ENCODE measurements around the gene AMOTL1.
"Not testable (repeated sequence)": the region's sequence is repeated elsewhere in the genome, so short reads cannot be mapped to it uniquely, and the experiment has no call there.

Gene AMOTL1

DNA sequence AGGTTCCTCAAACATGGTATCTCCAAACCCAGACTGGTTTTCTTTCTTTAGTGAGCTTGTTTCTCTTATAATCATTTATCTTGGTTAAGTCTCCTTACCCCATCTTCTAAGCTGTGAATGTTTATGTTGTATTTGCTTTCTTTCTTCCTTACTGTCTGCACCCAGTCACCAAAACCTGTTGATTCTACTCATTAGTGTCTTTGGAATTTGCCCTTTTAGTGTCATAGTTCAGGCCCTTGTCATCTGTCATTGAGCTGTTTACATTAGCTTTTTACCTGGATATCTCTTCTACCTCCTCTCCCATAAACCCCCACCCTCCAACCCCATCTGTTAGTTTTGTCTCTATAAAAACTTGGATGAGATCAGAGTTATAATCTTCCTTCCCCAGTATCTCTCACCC lies 59.9 kb downstream of the AMOTL1 start:
- DNase-seq: no peak

DNA sequence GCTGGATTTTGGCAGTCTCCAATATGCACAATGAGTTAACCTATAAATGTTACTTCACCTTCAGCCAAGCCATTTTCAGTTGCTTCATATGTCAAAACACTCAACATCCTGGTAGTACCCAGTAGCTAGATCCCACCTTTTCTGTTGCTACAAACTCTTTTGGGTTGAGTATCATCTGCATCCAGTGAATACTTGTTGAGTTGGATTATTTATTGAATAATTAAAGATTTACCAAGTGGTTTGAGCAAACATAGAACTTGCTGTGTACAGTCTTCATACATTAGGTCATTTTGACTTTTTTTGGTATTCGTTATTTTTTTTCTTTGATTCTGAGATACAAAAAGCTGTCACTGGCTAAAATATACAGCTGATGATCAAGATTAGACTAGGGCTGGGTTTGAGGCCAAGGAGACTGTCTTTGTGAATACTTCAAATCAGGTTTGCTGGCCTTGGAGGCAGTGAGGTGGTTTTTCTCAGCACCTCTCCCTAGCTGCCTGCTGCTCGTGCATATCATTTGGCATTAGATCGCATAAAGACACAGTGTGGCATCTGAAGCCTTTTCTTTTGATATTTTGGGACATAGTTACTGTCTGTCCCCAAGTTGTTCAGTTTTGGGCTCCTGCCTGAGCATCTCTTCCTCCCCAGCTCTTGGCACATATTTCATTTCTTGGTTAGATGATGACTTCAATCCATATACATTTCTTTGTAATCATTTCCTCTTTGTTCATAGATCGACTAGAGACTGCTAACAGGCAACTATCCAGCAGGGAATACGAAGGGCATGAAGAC lies 62.8 kb downstream of the AMOTL1 start:
- DNase-seq: no peak

DNA sequence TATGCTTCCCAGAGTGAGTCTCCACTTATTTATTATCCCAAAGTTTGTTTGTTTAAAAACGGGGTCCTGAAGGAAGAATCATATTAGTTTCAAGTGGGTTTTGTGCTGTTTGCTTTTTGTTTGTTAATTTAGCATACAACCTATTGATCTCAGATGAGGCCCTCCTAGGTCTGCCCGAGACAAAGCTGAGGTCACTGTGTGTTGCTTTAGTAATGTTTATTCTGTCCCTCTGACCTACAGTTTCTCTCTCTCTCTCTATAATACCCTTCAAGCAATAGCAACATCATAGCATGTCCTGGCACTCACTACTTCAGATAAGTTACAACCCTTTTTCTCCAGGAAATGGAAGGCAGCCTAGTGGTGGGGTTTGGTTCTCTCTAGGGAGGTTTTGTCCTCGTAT lies 63.4 kb downstream of the AMOTL1 start:
- DNase-seq: no peak

DNA sequence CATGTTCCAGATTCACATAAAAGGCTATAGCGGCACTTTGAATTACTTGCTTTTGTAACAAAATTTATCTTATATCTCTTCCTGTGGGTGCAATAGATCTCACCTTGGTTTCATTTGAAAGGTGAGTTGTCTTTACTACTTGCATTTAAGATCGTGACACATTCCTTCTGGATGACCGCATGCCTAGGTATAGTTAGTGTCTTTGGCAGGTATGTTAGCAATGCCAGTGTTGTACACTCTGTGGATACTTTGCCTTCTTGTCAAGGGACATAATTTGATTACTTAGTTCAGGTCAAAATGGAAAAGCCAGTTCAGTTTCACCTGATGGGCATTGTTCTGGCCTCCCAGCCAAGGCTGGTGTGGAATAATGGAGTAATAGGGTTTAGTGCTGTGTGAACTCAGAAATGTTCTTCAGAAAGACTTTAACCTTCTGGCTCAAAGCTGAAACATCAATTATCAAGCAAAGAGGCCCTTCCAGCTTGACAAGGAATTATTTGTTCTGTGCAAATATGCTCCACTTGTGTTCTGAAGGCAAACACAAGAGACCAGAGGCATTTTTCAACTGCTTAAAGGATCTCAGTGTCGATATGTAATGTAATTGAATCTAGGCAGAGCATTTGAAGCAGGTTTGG lies 64.6 kb downstream of the AMOTL1 start:
- DNase-seq: no peak

DNA sequence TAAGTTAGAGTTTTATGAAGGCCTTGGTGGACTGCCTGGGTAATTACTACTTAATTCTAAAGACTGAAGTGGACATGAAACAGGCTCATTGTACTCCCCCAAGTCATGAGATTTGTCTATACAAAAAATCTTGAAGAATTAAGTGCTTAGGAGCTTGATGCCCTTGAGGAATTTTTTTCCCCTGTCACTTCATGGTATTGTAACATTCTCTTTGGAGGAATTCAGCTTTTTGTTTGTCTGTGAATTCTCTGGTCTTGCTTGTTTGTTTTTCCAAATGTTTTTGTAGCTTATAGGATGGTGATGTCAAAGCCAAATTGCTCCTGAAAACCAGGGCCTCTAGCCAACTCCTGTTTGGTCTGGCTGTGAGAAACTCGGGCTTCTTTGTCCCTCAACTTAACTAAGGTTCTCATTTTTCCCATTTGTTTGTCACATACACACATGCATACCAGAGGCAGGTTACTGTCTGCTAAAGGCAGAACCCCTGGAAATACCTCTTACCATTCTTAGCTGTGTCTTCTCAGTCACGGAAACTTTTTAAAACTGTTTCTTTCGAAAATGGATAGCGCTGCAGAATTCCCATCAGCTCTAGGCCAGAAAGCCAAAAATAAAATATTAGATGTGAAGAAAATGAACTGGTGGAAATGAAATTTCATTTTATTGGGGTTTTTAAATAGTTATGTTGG lies 66.9 kb downstream of the AMOTL1 start:
- DNase-seq: no peak

DNA sequence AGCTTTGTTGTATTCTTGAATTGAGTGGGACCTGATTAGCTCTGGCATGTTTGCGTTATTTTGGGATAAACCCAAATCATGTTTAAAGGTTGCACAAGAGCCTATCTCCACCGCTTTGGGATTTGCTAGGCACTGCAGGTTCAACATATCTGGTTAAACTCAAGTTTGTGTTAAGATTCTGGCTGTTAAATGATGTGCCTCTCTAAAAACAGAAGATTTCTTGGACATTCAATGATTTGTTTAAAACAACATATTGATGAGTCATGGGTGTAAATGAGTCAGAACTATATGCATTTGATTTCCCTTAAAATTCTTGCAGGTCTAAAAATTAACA lies 67.4 kb downstream of the AMOTL1 start:
- no peak for DNase-seq

DNA sequence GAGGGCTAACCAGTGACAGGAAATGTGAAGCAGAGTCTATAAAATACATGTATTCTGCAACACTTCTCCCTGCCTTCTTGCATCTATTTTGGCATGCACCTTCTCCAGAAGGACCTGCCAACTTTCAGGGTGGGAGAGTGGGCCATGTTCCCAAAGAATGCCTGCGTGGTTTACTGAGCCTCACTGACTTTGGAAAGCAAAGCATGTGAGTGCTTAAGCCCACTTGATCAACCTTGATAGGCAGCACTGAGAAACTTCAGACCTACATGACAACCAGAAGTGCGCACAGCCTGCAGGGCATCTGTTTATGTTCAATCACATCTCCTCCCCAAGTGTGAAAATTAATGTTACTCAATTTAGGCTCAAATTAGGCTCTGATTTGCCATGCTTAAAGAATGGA lies 69.2 kb downstream of the AMOTL1 start:
- no peak for DNase-seq

DNA sequence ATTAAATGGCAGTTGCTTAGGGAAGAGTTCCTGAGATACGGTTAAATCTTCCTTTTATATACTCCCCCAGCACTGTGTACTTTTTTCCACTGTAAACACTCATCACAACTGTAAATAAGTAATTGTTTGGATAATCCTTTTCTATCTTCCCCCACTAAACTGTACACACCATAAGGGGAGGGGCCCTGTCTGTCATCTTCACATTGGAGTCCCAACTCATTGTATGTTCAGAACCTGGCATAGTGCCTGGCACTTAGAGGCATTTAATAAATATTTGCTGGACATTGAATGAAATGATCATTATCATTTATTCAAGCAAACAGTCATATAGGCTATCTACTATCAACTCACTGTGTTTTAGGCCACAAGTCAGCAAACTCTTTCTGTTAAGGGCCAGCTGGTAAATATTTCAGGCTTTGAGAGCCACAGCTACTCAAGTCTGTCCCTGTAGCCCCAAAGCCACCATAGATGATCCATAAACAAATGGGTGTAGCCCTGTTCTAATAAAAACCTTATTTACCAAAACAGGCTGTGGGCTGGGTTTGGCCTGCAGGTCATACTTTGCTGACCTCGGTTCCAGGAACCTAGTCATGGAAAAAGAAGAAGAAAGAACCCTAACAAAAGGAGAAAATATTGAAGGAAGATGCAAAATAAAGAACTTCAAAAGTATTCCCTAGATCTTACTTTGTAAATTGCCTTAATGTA lies 70.0 kb downstream of the AMOTL1 start:
- no peak for DNase-seq

DNA sequence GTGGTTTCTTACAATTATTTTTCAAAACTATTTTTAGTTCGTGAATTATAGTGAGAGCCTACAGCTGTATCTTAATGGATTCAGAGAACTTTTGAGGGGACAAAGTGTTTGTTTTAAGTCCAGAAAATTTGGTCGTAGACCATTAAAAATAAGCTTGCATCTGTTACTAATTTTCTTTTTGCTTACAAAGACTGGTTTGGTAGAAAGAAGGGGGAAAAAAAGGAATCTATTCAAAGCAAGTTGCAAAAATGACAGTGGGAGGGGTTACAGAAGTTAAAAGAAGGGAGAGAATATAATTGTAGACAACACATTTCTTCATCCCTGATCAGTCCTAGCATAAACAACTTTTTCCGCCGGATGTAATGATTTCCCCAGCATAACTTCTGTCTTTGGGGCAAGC lies 72.1 kb downstream of the AMOTL1 start:
- DNase-seq: no peak

DNA sequence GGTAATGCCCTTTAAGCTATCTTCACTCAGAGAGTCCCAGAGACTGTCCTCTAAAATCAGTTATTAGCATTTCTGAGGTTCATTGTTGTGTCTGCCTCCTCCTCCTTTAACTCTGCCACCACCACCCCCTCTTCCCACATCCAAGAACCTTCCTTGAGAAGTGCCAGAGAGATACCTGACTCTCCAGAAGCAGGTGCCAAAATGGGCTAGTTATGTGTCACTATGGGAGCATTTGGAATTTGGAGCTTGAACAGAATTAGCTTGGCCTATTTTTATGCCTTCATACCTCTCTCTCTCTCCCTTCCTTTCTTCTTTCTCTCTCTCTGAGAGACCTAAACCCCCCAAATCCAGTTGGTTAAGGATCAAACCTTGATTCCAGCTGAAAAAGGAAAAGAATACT lies 75.9 kb downstream of the AMOTL1 start:
- DNase-seq: no peak

DNA sequence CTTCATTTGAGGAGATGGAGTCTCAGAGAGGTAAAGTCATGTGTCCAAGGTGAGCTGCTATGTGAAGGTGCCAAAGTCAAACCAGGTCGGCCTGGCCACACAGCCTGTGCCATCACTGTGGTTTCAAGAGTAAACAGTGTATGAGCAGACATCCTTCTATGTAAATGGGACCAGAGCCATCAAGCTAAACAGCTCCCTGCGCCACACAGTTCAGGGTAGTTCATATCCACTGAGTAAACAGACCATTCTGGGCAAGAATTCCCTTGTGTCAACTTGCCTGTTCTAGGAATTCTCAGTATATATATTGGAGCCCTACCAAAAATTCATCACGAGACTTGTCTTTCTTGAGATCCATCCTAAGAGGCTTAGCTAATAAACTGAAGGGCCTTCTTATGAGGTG lies 77.5 kb downstream of the AMOTL1 start:
- DNase-seq: no peak

DNA sequence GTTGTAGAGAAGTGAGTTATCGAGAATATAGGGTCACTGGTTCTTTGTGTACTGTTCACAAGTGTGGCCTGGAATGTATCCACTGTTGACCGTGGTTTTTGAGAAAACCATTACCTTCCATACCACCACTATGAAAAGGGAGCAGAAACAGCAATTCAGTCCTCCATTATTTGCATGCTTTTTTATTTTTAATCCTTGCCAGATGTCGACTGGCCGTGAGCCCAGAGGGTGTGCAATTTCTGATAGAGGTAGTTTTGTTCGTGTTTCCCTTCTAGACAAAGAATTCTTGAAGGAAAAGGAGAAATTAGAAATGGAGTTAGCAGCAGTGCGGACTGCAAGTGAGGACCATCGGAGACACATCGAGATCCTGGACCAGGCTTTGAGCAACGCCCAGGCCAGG lies 81.7 kb downstream of the AMOTL1 start:
- no peak for DNase-seq

DNA sequence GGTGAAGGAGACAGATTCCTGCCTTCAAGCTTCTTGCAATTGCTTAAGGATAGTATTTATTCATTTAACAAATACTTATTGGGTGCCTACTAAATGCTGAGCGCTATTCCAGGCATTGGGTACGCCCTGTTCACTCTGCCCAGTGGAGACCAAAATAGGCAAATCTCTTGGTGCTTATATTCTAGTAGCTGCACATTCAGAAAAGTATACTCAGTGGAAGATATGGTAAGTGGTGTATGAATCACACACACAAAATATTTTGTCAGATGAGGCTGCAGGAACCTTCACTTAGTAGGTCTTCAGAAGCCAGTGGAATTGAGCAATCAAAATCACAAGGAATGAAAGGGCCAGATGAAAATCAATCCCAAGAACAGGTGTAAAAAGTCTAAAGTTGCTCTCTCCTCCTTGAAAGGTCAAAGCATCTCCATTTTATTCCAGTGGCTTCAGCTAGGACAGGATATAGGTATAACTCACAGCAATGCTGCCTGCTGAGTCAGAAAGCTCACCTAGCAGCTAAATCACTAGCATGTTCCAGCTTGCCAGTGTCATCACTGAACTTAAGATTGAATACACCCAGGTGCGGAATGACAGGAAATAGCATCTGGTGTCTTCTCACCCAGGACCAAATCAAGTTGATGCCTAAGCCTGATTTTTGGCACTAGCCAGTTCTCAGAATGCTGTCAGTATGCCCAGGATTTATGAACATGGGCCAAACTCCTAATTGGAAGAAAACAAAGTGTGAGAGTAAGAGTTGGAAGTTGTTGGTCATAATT lies 83.9 kb downstream of the AMOTL1 start:
- no peak for DNase-seq

DNA sequence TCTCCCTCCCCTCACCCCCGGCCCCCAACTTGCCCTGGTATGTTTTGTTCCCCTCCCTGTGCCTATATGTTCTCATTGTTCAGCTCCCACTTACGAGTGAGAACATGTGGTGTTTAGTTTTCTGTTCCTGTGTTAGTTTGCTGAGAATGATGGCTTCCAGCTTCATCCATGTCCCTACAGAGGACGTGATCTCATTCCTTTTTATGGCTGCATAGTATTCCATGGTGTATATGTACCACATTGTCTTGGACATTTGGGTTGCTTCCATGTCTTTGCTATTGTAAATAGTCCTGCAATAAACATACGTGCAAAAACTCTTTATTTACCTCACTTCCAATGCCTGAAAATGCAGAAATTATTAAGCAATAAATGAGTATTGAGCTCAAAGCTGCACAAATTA lies 85.1 kb downstream of the AMOTL1 start:
- not testable (repeated sequence) for DNase-seq

DNA sequence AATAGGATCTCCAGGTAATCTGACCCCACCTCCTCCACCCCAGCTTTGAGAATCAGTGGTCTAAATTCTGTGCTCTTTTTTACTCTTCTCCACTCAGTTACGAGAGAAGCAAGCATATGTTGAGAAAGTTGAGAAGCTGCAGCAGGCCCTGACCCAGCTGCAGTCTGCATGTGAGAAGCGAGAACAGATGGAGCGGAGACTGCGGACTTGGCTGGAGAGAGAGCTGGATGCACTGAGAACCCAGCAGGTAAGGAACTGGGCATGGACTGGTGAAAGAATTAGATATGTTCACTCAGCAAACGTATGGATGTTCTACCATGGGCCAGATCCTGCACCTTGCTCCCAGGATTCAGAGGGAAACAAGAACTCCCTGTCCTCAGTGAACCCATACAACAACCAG lies 85.7 kb downstream of the AMOTL1 start:
- DNase-seq: no peak

DNA sequence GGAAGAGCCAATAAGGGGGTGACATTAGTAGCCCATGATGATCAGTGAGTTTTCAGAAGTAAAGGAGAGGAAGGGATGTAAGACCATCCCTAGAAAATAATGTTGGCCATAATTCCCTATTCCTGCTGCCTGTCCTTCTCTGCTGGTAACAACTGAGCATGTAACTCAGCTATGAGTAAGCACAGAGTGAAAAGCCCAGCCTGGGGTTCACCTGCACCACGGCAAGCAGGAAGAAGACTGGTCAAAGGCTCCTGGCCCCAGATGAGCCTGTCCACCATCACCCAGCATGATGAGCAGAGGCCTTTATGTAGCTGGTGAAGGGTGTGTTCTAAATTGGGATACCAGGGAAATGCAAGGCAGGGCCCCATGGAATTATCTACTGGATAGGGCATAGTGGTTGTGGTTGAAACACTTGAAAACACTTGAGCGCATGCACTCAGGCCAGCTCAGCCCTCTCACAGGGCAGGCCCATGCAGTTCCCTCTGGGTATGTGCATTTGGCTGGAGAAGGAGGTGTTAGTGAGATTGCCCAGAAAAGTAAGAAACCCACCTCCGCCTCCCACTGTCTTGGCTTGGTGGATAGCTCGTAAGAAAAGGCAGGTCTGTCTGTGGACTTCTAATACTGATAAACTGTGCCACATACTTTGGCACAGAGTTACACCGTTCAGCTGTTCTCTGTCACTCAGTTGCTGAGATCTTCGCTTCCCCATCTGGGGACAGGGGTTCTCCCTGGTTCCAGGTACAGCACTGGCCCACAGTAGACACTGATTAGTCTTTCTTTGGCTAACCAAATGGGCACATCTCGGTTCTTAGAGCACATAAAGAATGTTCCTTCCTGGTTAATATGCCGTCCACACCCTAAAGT lies 86.8 kb downstream of the AMOTL1 start:
- no peak for DNase-seq

DNA sequence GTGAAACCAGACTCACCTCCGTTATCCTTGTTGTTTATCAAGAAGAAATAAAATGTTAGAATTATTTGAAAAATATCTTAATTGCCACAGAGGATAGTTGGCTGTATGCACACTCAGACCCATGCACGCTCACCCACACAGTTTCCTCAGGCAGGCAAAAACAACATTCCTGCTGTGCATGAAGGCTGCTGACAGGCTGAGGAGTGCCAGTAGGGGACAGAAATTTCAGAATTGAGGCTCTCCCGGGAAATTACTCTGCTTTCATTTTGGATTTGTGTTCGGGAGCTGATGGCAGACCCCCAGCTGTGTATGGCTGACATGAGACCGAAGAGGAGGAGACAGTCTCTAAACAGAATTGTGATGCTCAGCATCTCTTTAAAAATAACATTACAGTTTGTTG lies 87.5 kb downstream of the AMOTL1 start:
- no peak for DNase-seq

DNA sequence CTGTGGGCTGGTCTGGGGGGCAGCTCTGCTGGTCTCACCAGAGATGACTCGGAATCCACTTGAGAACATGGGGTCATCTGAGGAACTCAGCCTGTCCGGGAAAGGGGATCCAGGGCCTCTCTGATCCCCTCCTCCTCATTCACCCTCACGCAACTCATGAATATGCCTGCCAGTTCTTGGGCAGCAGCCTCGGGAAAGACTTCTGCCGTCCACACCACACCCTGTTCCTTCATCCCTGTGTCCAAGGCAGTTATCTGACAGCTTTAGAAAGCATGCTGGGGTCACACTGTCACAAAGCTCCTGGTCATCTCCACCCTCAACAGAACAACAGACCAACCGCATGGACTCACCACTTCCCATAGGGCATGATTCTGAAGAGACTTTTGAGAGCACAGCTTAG lies 88.3 kb downstream of the AMOTL1 start:
- no peak for DNase-seq

DNA sequence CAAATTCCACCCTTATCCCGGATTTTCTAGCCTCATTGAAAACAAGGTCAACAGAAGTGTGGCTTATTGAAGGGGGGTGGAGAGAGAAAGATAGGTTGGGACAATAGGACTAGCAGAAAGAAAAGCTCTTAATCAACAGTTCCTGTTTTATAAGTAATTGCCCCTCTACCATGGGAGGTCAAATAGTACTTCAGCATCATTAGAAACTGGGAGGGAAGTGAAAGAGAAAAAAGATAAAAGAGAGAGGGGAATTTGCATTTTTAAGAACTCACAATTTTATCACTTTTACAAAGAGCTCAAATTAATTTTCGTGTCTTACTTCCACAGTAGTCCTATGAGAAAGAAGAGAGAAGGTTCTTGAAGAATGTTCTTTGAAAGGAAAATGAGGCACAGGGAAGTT lies 89.2 kb downstream of the AMOTL1 start:
- DNase-seq: no peak

DNA sequence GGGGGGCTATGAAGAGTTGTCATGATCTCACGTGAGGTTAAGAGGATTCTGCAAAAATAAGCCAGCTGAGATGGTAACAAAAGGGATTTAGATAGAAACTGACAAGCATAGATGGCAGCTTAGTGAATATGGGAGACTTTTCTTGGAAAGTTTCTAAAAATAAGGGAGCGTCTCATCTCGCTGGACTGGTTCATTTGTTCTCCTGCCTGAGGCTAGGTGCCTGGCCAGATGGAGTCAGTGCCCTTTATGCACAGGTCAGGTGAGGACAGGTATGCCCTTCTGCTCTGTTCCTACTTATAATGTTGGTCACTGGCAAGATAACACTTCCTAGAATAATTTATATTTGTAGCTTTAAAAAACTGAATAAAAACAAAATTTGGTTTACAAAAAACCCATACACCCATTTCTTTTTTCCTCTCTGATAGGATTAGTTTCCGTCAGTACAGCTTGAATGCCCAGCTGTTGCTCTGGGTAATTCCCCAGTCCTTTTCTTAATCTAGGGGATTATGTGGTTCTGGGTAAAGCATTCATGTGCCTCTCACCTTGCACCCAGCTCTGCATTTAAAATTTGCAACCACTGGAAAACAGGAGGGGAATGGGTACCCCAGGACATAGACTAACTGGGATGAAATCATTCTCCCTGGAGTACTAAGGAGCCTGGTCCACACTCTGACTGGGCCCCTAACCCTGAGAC lies 90.0 kb downstream of the AMOTL1 start:
- DNase-seq: no peak

DNA sequence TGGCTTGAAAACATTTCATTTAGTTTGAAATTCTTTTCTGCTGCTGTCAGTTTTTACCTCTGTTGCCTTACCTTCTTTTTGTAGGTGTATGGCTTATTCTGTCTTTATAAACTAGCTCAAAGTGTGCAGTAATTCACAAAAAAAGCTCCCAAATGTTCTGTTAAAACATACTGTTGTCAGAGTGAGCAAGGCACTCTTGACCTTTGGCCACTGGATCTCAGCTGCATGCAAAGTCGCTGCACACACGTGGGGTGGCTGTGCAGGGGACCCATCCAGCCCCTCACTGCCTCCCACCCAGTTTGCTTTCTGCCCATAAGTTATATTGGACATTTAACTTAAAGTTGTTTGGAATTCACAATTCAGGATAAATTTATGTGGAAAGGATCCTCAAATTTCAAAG lies 92.2 kb downstream of the AMOTL1 start:
- DNase-seq: no peak
